ENCODE measurements around the gene ATXN1L.
"Not testable (repeated sequence)": the region's sequence is repeated elsewhere in the genome, so short reads cannot be mapped to it uniquely, and the experiment has no call there.

ATXN1L gene

GRCh38 chr16:71894229-71894920 lies 48.6 kb downstream of the ATXN1L start:
- peak; percentile 10 for DNase-seq (ENCODE audit: low read depth)

DNA sequence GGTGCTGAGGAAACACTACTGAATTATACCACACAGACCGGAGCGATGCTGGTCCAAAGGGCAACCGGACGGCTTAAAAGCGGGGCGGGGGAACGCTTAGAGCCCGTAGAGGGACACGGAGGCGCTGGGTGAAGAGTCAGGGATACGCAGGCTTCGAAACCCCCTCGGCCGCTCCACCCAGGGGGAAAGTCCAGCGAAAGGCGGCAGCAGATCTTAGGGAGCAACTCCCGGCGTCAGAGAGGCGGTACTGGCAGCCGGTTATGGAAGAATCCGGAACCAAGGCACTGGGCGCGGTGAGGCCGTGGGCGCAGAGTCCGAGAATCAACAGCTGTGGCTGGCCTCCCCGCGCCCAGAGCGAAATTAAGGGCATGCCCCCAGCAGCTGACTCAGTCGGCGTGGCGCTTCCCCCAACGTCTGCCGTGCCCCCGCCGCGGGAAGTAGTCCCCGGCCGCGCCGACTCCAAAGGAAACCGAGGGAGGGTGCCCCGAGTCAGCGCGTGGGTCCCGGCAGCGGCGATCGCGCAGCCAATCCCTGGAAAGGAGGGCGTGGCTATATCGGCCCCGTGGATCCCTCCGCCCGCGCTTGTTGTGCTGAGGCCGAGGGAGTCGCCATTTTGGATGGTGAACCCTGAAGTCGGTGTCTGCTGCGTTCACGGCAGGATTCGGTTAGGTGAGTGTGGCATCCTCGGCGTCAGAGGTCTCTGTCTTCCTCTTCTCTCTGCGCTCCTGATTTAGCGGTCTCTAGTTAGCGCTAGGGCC lies 49.3 kb downstream of the ATXN1L start, which contains the start of gene IST1:
IST1 (plus strand) TSS at position 611 of the 758 bp plus-strand sequence. CDS start 20,110 bp downstream, outside the sequence.
- DNase-seq (ENCODE audit: low read depth): peak; percentile 97

- DNase-seq (ENCODE audit: low read depth): no peak
Observed at GRCh38 chr16:71895679-71896365, 50.0 kb downstream of the ATXN1L start.

DNA sequence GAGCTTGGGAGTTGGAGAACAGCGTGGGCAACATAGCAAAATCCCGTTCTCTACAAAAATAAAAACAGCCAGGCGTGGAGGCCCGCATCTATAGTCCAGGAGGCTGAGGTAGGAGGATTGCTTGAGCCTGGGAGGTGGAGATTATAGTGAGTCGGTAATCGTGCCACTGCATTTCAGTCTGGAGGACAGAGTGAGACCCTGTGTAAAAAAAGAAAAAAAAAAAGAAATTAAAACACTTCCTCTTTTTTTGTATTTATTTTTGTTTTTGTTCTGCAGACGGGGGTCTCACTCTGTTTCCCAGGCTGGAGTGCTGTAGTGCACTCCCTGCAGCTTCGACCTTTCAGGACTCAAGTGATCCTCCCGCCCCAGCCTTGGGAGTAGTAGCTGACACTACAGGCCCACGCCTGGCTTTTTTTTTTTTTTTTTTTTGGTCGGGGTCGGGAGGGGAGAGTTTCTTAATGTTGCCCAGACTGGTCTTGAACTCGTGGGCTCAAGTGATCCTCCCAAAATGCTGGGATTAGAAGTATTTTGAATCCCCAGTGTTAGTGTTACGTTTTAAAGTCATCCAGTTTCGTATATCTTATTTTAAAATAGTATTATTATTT lies 51.1 kb downstream of the ATXN1L start:
- no peak for DNase-seq (ENCODE audit: low read depth)

- no peak for DNase-seq (ENCODE audit: low read depth)
Observed at GRCh38 chr16:71899171-71899570, 53.4 kb downstream of the ATXN1L start.

DNA sequence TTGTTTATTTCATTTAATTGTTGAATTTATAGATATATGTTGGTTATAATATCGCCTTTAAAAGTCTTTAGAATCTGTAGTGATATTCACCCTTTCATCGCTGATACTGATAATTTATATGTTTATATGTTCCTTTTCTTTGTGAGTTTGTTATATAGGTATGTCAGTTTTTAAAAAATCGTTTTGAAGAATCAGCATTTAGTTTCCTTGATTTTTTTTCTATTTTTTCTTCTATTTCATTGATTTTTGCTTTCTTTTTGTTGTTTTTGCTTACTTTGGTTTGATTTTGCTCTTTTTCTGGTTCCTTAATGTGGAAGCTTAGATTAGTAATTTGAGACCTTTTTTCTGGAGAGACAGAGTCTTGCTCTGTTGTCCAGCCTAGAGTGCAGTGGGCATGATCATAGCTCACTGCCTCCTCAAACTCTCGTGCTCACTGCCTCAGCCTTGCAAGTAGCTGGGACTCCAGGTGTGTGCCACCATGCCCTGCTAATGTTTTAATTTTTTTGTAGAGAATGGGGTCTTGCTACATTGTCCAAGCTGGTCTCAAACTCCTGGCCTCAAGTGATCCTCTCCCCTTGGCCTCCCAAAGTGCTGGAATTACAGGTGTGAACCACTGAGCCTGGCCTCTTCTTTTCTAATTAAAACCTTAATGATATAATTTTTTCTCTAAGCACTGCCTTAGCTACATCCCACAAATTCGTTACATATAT lies 57.0 kb downstream of the ATXN1L start:
- DNase-seq (ENCODE audit: low read depth): no peak

GRCh38 chr16:71903608-71904007 lies 57.8 kb downstream of the ATXN1L start:
- DNase-seq (ENCODE audit: low read depth): no peak

GRCh38 chr16:71904239-71904638 lies 58.5 kb downstream of the ATXN1L start:
- DNase-seq (ENCODE audit: low read depth): no peak

GRCh38 chr16:71905765-71906164 lies 60.0 kb downstream of the ATXN1L start:
- not testable (repeated sequence) for DNase-seq (ENCODE audit: low read depth)

Data from stimulated activated CD8-positive, alpha-beta memory T cell treated with anti-CD3 and anti-CD28 coated beads, Interleukin-12 subunit alpha, Interleukin-12 subunit beta, amount 100 ng/mL, for 4 hours (primary cell).